ENCODE data around the gene B2M.
A peak's percentile ranks its signal among the peaks of the same experiment; 100 is the strongest.
"Not testable (repeated sequence)": the region's sequence is repeated elsewhere in the genome, so short reads cannot be mapped to it uniquely, and the experiment has no call there.

B2M gene

DNA sequence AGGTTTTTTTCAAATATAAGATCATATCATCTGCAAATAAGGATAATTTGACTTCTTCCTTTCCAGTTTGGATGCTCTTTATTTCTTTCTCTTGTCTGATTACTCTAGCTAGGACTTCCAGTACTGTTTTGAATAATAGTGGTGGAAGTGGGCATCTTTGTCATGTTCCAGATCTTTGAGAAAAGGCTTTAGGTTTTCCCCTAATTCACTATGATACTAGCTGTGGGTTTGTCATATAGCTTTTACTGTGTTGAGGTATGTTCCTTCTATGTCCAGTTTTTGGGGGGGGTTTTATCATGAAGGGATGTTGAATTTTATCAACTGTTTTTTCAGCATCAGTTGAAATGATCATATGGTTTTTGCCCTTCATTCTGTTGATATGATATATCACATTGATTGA lies 10.6 kb upstream of the B2M start:
- not testable (repeated sequence) for H3K14ac ChIP-seq (ENCODE audit: low read length); H3K27me3 ChIP-seq (ENCODE audit: insufficient read depth, low read length); H3K4me1 ChIP-seq (ENCODE audit: control insufficient read depth in 1 of 2, insufficient read depth in 2 of 2, low read length in 2 of 2); H3K79me2 ChIP-seq (ENCODE audit: control insufficient read depth, insufficient read depth, low read length, poor library complexity); H3K18ac ChIP-seq (ENCODE audit: low read length); H3K36me3 ChIP-seq (ENCODE audit: control insufficient read depth in 1 of 2, insufficient read depth in 2 of 2, low read length in 2 of 2); H4K8ac ChIP-seq (ENCODE audit: low read depth, low read length); H3K9ac ChIP-seq (ENCODE audit: low read length); DNase-seq; H3K79me1 ChIP-seq (ENCODE audit: low read length); H4K12ac ChIP-seq (ENCODE audit: low read depth, low read length); H2BK12ac ChIP-seq (ENCODE audit: low read length); H4K91ac ChIP-seq (ENCODE audit: low read depth, low read length); H2BK5ac ChIP-seq (ENCODE audit: low read depth, low read length, poor library complexity); H3K23ac ChIP-seq (ENCODE audit: low read length); H2AK5ac ChIP-seq (ENCODE audit: low read length); H3K4me2 ChIP-seq (ENCODE audit: low read length); H2AFZ ChIP-seq (ENCODE audit: insufficient read depth, low read length, poor library complexity); H3K27ac ChIP-seq (ENCODE audit: low read depth, low read length); H3K9me3 ChIP-seq (ENCODE audit: insufficient read depth, low read depth, low read length); H2BK120ac ChIP-seq (ENCODE audit: insufficient read depth, low read length, poor library complexity); H3K4me3 ChIP-seq (ENCODE audit: low read depth, low read length); H3K4ac ChIP-seq (ENCODE audit: low read depth, low read length)

DNA sequence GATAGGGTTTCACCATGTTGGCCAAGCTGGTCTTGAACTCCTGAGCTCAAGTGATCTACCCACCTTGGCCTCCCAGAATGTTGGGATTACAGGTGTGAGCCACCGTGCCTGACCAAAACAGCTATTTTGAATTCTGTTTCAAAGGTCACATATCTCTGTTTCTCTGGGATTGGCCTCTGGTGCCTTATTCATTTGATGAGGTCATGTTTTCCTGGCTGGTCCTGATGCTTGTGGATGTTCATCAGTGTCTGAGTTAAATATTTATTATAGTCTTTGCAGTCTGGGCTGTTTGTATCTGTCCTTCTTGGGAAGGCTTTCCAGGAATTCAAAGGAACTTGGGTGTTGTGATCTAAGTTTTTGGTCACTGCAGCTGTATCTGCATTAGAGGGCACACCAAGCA lies 5.3 kb upstream of the B2M start:
- no peak overlapping the region for H4K8ac ChIP-seq (ENCODE audit: low read depth, low read length)
- no peak overlapping the region for H3K4me3 ChIP-seq (ENCODE audit: low read depth, low read length)
- no peaks in the 10 kb centered on the region for H3K79me1 ChIP-seq (ENCODE audit: low read length)
- H3K9me3 ChIP-seq (ENCODE audit: insufficient read depth, low read depth, low read length), result peaks cover 1% of the 10 kb centered on the region
- H2BK120ac ChIP-seq (ENCODE audit: insufficient read depth, low read length, poor library complexity), result no peak overlapping the region
- H3K79me2 ChIP-seq (ENCODE audit: control insufficient read depth, insufficient read depth, low read length, poor library complexity), result no peaks in the 10 kb centered on the region
- H3K4me2 ChIP-seq (ENCODE audit: low read length), result no peak overlapping the region
- no CpG with 5 or more reads among the region's 1 CpG for WGBS (ENCODE audit: extremely low coverage, insufficient coverage, insufficient read length)
- H3K23ac ChIP-seq (ENCODE audit: low read length), result no peak overlapping the region
- H4K12ac ChIP-seq (ENCODE audit: low read depth, low read length), result no peak overlapping the region
- H3K36me3 ChIP-seq (ENCODE audit: control insufficient read depth in 1 of 2, insufficient read depth in 2 of 2, low read length in 2 of 2), result no peaks in the 10 kb centered on the region
- no peak overlapping the region for H3K9ac ChIP-seq (ENCODE audit: low read length)
- H4K91ac ChIP-seq (ENCODE audit: low read depth, low read length), result no peak overlapping the region
- no peak overlapping the region for H3K4ac ChIP-seq (ENCODE audit: low read depth, low read length)
- H2AK5ac ChIP-seq (ENCODE audit: low read length), result no peak overlapping the region
- H2BK5ac ChIP-seq (ENCODE audit: low read depth, low read length, poor library complexity), result no peak overlapping the region
- no peak overlapping the region for H2AFZ ChIP-seq (ENCODE audit: insufficient read depth, low read length, poor library complexity)
- no peak overlapping the region for H3K27ac ChIP-seq (ENCODE audit: low read depth, low read length)
- peak; percentile 78 to 81 for DNase-seq
- no peak overlapping the region for H2BK12ac ChIP-seq (ENCODE audit: low read length)
- H3K4me1 ChIP-seq (ENCODE audit: control insufficient read depth in 1 of 2, insufficient read depth in 2 of 2, low read length in 2 of 2), result peaks cover 12 to 17% of the 10 kb centered on the region in 2 experiments
- H3K27me3 ChIP-seq (ENCODE audit: insufficient read depth, low read length), result no peaks in the 10 kb centered on the region
- H3K18ac ChIP-seq (ENCODE audit: low read length), result no peak overlapping the region
- no peak overlapping the region for H3K14ac ChIP-seq (ENCODE audit: low read length)

DNA sequence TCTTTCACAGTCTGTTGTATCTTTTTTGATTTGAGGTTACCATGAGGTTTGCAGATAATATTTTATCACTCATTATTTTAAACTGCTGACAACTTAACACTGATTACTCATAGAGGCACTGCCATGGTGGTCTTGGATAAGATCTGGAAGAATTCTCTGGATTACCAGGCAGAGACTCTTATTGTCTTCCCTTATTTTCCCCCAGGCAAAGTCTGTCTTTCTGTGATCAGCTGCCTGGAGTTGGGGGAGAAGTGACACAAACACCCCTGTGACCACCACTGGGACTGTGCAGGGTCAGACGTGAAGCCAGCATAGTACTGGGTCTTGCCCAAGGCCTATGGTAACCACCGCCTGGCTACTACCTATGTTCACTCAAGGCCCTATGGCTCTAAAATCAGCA lies 4.9 kb upstream of the B2M start:
- H3K27ac ChIP-seq (ENCODE audit: low read depth, low read length), result peak overlapping the region; percentile 30
- no peak overlapping the region for H3K23ac ChIP-seq (ENCODE audit: low read length)
- H3K18ac ChIP-seq (ENCODE audit: low read length), result no peak overlapping the region
- no peak overlapping the region for H4K91ac ChIP-seq (ENCODE audit: low read depth, low read length)
- H2AFZ ChIP-seq (ENCODE audit: insufficient read depth, low read length, poor library complexity), result no peak overlapping the region
- no peak overlapping the region for H3K4ac ChIP-seq (ENCODE audit: low read depth, low read length)
- H3K4me1 ChIP-seq (ENCODE audit: control insufficient read depth in 1 of 2, insufficient read depth in 2 of 2, low read length in 2 of 2), result peaks cover 12 to 17% of the 10 kb centered on the region in 2 experiments
- H3K79me2 ChIP-seq (ENCODE audit: control insufficient read depth, insufficient read depth, low read length, poor library complexity), result no peaks in the 10 kb centered on the region
- H4K12ac ChIP-seq (ENCODE audit: low read depth, low read length), result no peak overlapping the region
- no CpG with 5 or more reads among the region's 2 CpGs for WGBS (ENCODE audit: extremely low coverage, insufficient coverage, insufficient read length)
- no peak overlapping the region for H3K4me2 ChIP-seq (ENCODE audit: low read length)
- H3K27me3 ChIP-seq (ENCODE audit: insufficient read depth, low read length), result no peaks in the 10 kb centered on the region
- no peak overlapping the region for H3K4me3 ChIP-seq (ENCODE audit: low read depth, low read length)
- no peak overlapping the region for H2AK5ac ChIP-seq (ENCODE audit: low read length)
- no peak overlapping the region for H2BK12ac ChIP-seq (ENCODE audit: low read length)
- H4K8ac ChIP-seq (ENCODE audit: low read depth, low read length), result no peak overlapping the region
- H3K79me1 ChIP-seq (ENCODE audit: low read length), result peaks cover under 1% of the 10 kb centered on the region
- DNase-seq, result peak; percentile 69 to 71
- no peak overlapping the region for H2BK120ac ChIP-seq (ENCODE audit: insufficient read depth, low read length, poor library complexity)
- H3K9ac ChIP-seq (ENCODE audit: low read length), result no peak overlapping the region
- no peak overlapping the region for H3K14ac ChIP-seq (ENCODE audit: low read length)
- H3K36me3 ChIP-seq (ENCODE audit: control insufficient read depth in 1 of 2, insufficient read depth in 2 of 2, low read length in 2 of 2), result no peaks in the 10 kb centered on the region
- no peak overlapping the region for H2BK5ac ChIP-seq (ENCODE audit: low read depth, low read length, poor library complexity)
- H3K9me3 ChIP-seq (ENCODE audit: insufficient read depth, low read depth, low read length), result peaks cover 1% of the 10 kb centered on the region

DNA sequence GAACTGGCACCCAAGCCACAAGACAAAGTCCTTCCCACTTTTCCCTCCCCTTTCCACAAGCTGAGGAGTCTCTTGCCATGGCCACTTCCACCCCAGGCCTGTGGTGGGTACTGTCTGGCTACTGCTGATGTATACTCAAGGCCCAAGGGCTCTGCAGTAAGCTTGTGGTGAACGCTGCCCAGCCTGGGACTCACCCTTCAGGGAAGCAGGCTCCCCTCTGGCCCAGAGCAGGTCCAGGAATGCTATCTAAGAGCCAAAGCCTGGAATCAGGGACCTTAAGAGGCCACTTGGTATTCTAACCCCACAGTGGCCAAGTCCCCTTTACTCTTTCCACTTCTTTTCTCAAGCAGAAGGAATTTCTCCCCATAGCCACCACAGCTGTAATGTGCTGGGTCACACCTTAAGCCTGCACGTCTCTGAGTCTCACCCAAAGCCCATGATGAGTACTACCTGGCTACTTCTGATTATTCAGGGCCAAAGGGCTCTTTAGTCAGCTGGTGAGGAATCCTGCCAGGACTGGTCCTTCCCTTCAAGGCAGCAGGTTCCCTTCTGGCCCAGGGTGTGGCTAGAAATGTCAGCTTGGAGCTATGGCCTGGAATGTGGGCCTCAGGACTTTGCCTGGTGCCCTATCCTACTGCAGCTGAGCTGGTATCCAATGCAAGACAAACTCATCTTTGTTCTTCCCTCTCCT lies 4.2 kb upstream of the B2M start:
- H3K9ac ChIP-seq (ENCODE audit: low read length), result no peak overlapping the region
- H3K4ac ChIP-seq (ENCODE audit: low read depth, low read length), result no peak overlapping the region
- H2AFZ ChIP-seq (ENCODE audit: insufficient read depth, low read length, poor library complexity), result no peak overlapping the region

More for the DNA sequence above, 4.2 kb upstream of the B2M start:
- Histone ChIP-seq H3K4me3 (ENCODE audit: low read depth, low read length) (no peak overlapping the region), H4K91ac (ENCODE audit: low read depth, low read length) (peak overlapping the region; percentile 40), H3K27ac (ENCODE audit: low read depth, low read length) (peak overlapping the region; percentile 30), H2BK120ac (ENCODE audit: insufficient read depth, low read length, poor library complexity) (peak overlapping the region; percentile 4), H3K79me2 (ENCODE audit: control insufficient read depth, insufficient read depth, low read length, poor library complexity) (peaks cover 3% of the 10 kb centered on the region), H3K23ac (ENCODE audit: low read length) (no peak overlapping the region), H3K79me1 (ENCODE audit: low read length) (peaks cover 6% of the 10 kb centered on the region), H2BK5ac (ENCODE audit: low read depth, low read length, poor library complexity) (peak overlapping the region; percentile 10), H4K12ac (ENCODE audit: low read depth, low read length) (no peak overlapping the region), H3K9me3 (ENCODE audit: insufficient read depth, low read depth, low read length) (peaks cover 1% of the 10 kb centered on the region), H3K14ac (ENCODE audit: low read length) (peak overlapping the region; percentile 18), H3K4me1 (ENCODE audit: control insufficient read depth in 1 of 2, insufficient read depth in 2 of 2, low read length in 2 of 2) (peaks cover 12 to 17% of the 10 kb centered on the region in 2 experiments), H3K27me3 (ENCODE audit: insufficient read depth, low read length) (no peaks in the 10 kb centered on the region), H3K36me3 (ENCODE audit: control insufficient read depth in 1 of 2, insufficient read depth in 2 of 2, low read length in 2 of 2) (no peaks in the 10 kb centered on the region), H3K4me2 (ENCODE audit: low read length) (no peak overlapping the region), H2BK12ac (ENCODE audit: low read length) (no peak overlapping the region), H4K8ac (ENCODE audit: low read depth, low read length) (no peak overlapping the region), H2AK5ac (ENCODE audit: low read length) (no peak overlapping the region), H3K18ac (ENCODE audit: low read length) (no peak overlapping the region)
- no CpG with 5 or more reads among the region's 2 CpGs for WGBS (ENCODE audit: extremely low coverage, insufficient coverage, insufficient read length)
- DNase-seq, result peak; percentile 96 to 97
